CD4-positive, alpha-beta T cell treated with Interleukin-21 for 1 hour (primary cell): Measurements from ENCODE around the gene CHIC2.
"Not testable (repeated sequence)": the region's sequence is repeated elsewhere in the genome, so short reads cannot be mapped to it uniquely, and the experiment has no call there.

Experiments
- DNase-seq: peaks from one replicate; pipeline ENCODE4 v3.0.0-alpha.2; 2020

Gene CHIC2

GRCh38 chr4:54056360-54056759 lies 8.0 kb downstream of the CHIC2 start:
- DNase-seq = no peak

- no peak for DNase-seq
Measured at GRCh38 chr4:54055494-54055893, 8.9 kb downstream of the CHIC2 start.

- no peak for DNase-seq
Measured at GRCh38 chr4:54054501-54054900, 9.9 kb downstream of the CHIC2 start.

- DNase-seq = not testable (repeated sequence)
Measured at GRCh38 chr4:54053322-54053721, 11.1 kb downstream of the CHIC2 start.

GRCh38 chr4:54050214-54050904 lies 14.0 kb downstream of the CHIC2 start:
- no peak for DNase-seq

GRCh38 chr4:54043630-54044029 lies 20.8 kb downstream of the CHIC2 start:
- not testable (repeated sequence) for DNase-seq

GRCh38 chr4:54041933-54042332 lies 22.5 kb downstream of the CHIC2 start:
- no peak for DNase-seq

- no peak for DNase-seq
Measured at GRCh38 chr4:54041100-54041499, 23.3 kb downstream of the CHIC2 start.

- no peak for DNase-seq
Measured at GRCh38 chr4:54038056-54038455, 26.3 kb downstream of the CHIC2 start.

- no peak for DNase-seq
Measured at GRCh38 chr4:54036184-54036583, 28.2 kb downstream of the CHIC2 start.

- no peak for DNase-seq
Measured at GRCh38 chr4:54032558-54033135, 31.8 kb downstream of the CHIC2 start.

- no peak for DNase-seq
Measured at GRCh38 chr4:54027311-54027710, 37.1 kb downstream of the CHIC2 start.

GRCh38 chr4:54025582-54025981 lies 38.8 kb downstream of the CHIC2 start:
- DNase-seq = no peak

- not testable (repeated sequence) for DNase-seq
Measured at GRCh38 chr4:54023019-54023418, 41.4 kb downstream of the CHIC2 start.

GRCh38 chr4:54017974-54018373 lies 46.4 kb downstream of the CHIC2 start:
- DNase-seq = no peak

- DNase-seq = no peak
Measured at GRCh38 chr4:54017308-54017707, 47.1 kb downstream of the CHIC2 start.

- DNase-seq = no peak
Measured at GRCh38 chr4:54016504-54016903, 47.9 kb downstream of the CHIC2 start.

- DNase-seq = no peak
Measured at GRCh38 chr4:54015423-54016030, 48.9 kb downstream of the CHIC2 start.

GRCh38 chr4:54014666-54015160 lies 49.7 kb downstream of the CHIC2 start:
- no peak for DNase-seq

- no peak for DNase-seq
Measured at GRCh38 chr4:54011201-54011600, 53.2 kb downstream of the CHIC2 start.

- DNase-seq = no peak
Measured at GRCh38 chr4:54006755-54007154, 57.6 kb downstream of the CHIC2 start.

- no peak for DNase-seq
Measured at GRCh38 chr4:54005475-54005874, 58.9 kb downstream of the CHIC2 start.

GRCh38 chr4:54004463-54004862 lies 59.9 kb downstream of the CHIC2 start:
- DNase-seq = no peak

GRCh38 chr4:54001668-54002365 lies 62.6 kb downstream of the CHIC2 start:
- no peak for DNase-seq
